Measurements from ENCODE around the gene FGL2.
"Not testable (repeated sequence)": the region's sequence is repeated elsewhere in the genome, so short reads cannot be mapped to it uniquely, and the experiment has no call there.

Gene FGL2

GRCh38 chr7:77154917-77155464 is 44.6 kb downstream of the FGL2 start:
- not testable (repeated sequence) for DNase-seq

GRCh38 chr7:77152232-77152631 is 47.4 kb downstream of the FGL2 start:
- DNase-seq: not testable (repeated sequence)
